ENCODE measurements around the gene ERF.

ERF gene

GRCh38 chr19:42206871-42207755 is 47.8 kb downstream of the ERF start:
- no peak overlapping the region for H3K4me3 ChIP-seq (ENCODE audit: low read depth, low read length)
- H3K27me3 ChIP-seq (ENCODE audit: insufficient read depth, low read length), result no peaks in the 10 kb centered on the region
- peaks cover 3% of the 10 kb centered on the region; the same call in 1 of the 2 replicates for H3K36me3 ChIP-seq (ENCODE audit: insufficient read depth, low read length)
- peak overlapping the region; percentile 49; the same call in 1 of the 2 replicates for H3K27ac ChIP-seq (ENCODE audit: low read depth, low read length)
- peaks cover 8% of the 10 kb centered on the region for H3K79me2 ChIP-seq (ENCODE audit: control insufficient read depth, insufficient read depth, low read length, unreplicated experiment)
- H2AFZ ChIP-seq (ENCODE audit: low read length, unreplicated experiment), result no peak overlapping the region
- H3K4me1 ChIP-seq (ENCODE audit: control insufficient read depth, insufficient read depth, low read length, unreplicated experiment), result peaks cover 23% of the 10 kb centered on the region

GRCh38 chr19:42204664-42205063 is 50.3 kb downstream of the ERF start:
- peaks cover 3% of the 10 kb centered on the region; the same call in 1 of the 2 replicates for H3K36me3 ChIP-seq (ENCODE audit: insufficient read depth, low read length)
- H3K79me2 ChIP-seq (ENCODE audit: control insufficient read depth, insufficient read depth, low read length, unreplicated experiment), result peaks cover 8% of the 10 kb centered on the region
- no peak overlapping the region for H3K27ac ChIP-seq (ENCODE audit: low read depth, low read length)
- H3K27me3 ChIP-seq (ENCODE audit: insufficient read depth, low read length), result no peaks in the 10 kb centered on the region
- H2AFZ ChIP-seq (ENCODE audit: low read length, unreplicated experiment), result no peak overlapping the region
- no peak overlapping the region for H3K4me3 ChIP-seq (ENCODE audit: low read depth, low read length)
- H3K4me1 ChIP-seq (ENCODE audit: control insufficient read depth, insufficient read depth, low read length, unreplicated experiment), result peaks cover 23% of the 10 kb centered on the region

- no peak overlapping the region for H3K4me3 ChIP-seq (ENCODE audit: low read depth, low read length)
- H3K36me3 ChIP-seq (ENCODE audit: insufficient read depth, low read length), result peaks cover 7% of the 10 kb centered on the region; the same call in 1 of the 2 replicates
- no peak overlapping the region for H3K27ac ChIP-seq (ENCODE audit: low read depth, low read length)
These were observed 51.2 kb downstream of the ERF start for GRCh38 chr19:42203700-42204099.

GRCh38 chr19:42202290-42202880 is 52.5 kb downstream of the ERF start:
- Histone ChIP-seq H3K4me3 (ENCODE audit: low read depth, low read length) (no peak overlapping the region), H3K4me1 (ENCODE audit: control insufficient read depth, insufficient read depth, low read length, unreplicated experiment) (peaks cover 12% of the 10 kb centered on the region), H3K79me2 (ENCODE audit: control insufficient read depth, insufficient read depth, low read length, unreplicated experiment) (peaks cover 3% of the 10 kb centered on the region), H3K27me3 (ENCODE audit: insufficient read depth, low read length) (no peaks in the 10 kb centered on the region), H3K36me3 (ENCODE audit: insufficient read depth, low read length) (peaks cover 5% of the 10 kb centered on the region; the same call in 1 of the 2 replicates), H2AFZ (ENCODE audit: low read length, unreplicated experiment) (no peak overlapping the region), H3K27ac (ENCODE audit: low read depth, low read length) (no peak overlapping the region)

More at GRCh38 chr19:42203700-42204099, 51.2 kb downstream of the ERF start:
- no peak overlapping the region for H2AFZ ChIP-seq (ENCODE audit: low read length, unreplicated experiment)
- H3K4me1 ChIP-seq (ENCODE audit: control insufficient read depth, insufficient read depth, low read length, unreplicated experiment), result peaks cover 23% of the 10 kb centered on the region
- H3K27me3 ChIP-seq (ENCODE audit: insufficient read depth, low read length), result no peaks in the 10 kb centered on the region
- peaks cover 8% of the 10 kb centered on the region for H3K79me2 ChIP-seq (ENCODE audit: control insufficient read depth, insufficient read depth, low read length, unreplicated experiment)

- H3K27ac ChIP-seq (ENCODE audit: low read depth, low read length), result no peak overlapping the region
- peaks cover 11% of the 10 kb centered on the region; the same call in 1 of the 2 replicates for H3K36me3 ChIP-seq (ENCODE audit: insufficient read depth, low read length)
- no peak overlapping the region for H3K4me3 ChIP-seq (ENCODE audit: low read depth, low read length)
- no peak overlapping the region for H2AFZ ChIP-seq (ENCODE audit: low read length, unreplicated experiment)
- H3K79me2 ChIP-seq (ENCODE audit: control insufficient read depth, insufficient read depth, low read length, unreplicated experiment), result peaks cover 2% of the 10 kb centered on the region
- no peaks in the 10 kb centered on the region for H3K27me3 ChIP-seq (ENCODE audit: insufficient read depth, low read length)
- H3K4me1 ChIP-seq (ENCODE audit: control insufficient read depth, insufficient read depth, low read length, unreplicated experiment), result peaks cover 5% of the 10 kb centered on the region
These were observed 53.2 kb downstream of the ERF start for GRCh38 chr19:42201489-42202289.

GRCh38 chr19:42200116-42200715 is 54.7 kb downstream of the ERF start:
- peaks cover 11% of the 10 kb centered on the region; the same call in 1 of the 2 replicates for H3K36me3 ChIP-seq (ENCODE audit: insufficient read depth, low read length)
- no peak overlapping the region for H2AFZ ChIP-seq (ENCODE audit: low read length, unreplicated experiment)
- H3K27me3 ChIP-seq (ENCODE audit: insufficient read depth, low read length), result no peaks in the 10 kb centered on the region
- no peaks in the 10 kb centered on the region for H3K4me1 ChIP-seq (ENCODE audit: control insufficient read depth, insufficient read depth, low read length, unreplicated experiment)
- H3K79me2 ChIP-seq (ENCODE audit: control insufficient read depth, insufficient read depth, low read length, unreplicated experiment), result no peaks in the 10 kb centered on the region
- no peak overlapping the region for H3K27ac ChIP-seq (ENCODE audit: low read depth, low read length)
- no peak overlapping the region for H3K4me3 ChIP-seq (ENCODE audit: low read depth, low read length)

GRCh38 chr19:42199440-42200115 is 55.4 kb downstream of the ERF start:
- no peak overlapping the region for H2AFZ ChIP-seq (ENCODE audit: low read length, unreplicated experiment)
- no peak overlapping the region for H3K4me3 ChIP-seq (ENCODE audit: low read depth, low read length)
- no peak overlapping the region for H3K27ac ChIP-seq (ENCODE audit: low read depth, low read length)
- H3K27me3 ChIP-seq (ENCODE audit: insufficient read depth, low read length), result no peaks in the 10 kb centered on the region
- no peaks in the 10 kb centered on the region for H3K79me2 ChIP-seq (ENCODE audit: control insufficient read depth, insufficient read depth, low read length, unreplicated experiment)
- H3K4me1 ChIP-seq (ENCODE audit: control insufficient read depth, insufficient read depth, low read length, unreplicated experiment), result no peaks in the 10 kb centered on the region
- peaks cover 11% of the 10 kb centered on the region; the same call in 1 of the 2 replicates for H3K36me3 ChIP-seq (ENCODE audit: insufficient read depth, low read length)

GRCh38 chr19:42198676-42199439 is 56.1 kb downstream of the ERF start:
- Histone ChIP-seq H3K4me1 (ENCODE audit: control insufficient read depth, insufficient read depth, low read length, unreplicated experiment) (peaks cover under 1% of the 10 kb centered on the region), H2AFZ (ENCODE audit: low read length, unreplicated experiment) (no peak overlapping the region), H3K36me3 (ENCODE audit: insufficient read depth, low read length) (peaks cover 11% of the 10 kb centered on the region; the same call in 1 of the 2 replicates), H3K79me2 (ENCODE audit: control insufficient read depth, insufficient read depth, low read length, unreplicated experiment) (no peaks in the 10 kb centered on the region), H3K4me3 (ENCODE audit: low read depth, low read length) (no peak overlapping the region), H3K27ac (ENCODE audit: low read depth, low read length) (no peak overlapping the region), H3K27me3 (ENCODE audit: insufficient read depth, low read length) (no peaks in the 10 kb centered on the region)

Measured in ACC112 (cell line).